AG04450 (cell line): ENCODE measurements around the gene KNDC1. TPM values are rescaled to one million over a fixed set of nuclear protein-coding genes. Genes with fewer than 3 reads are reported as not detected.

Source experiments
- CTCF ChIA-PET: fragments of 300-600, 350-600 bp; formaldehyde crosslinking; extraction: SDS; loops from one replicate; lab custom pipeline; 2022; ENCODE audit warnings: antibody characterized with exemption, inconsistent platforms; lab: Charles Lee
- POLR2A ChIA-PET: fragments of 350-600 bp; formaldehyde crosslinking; extraction: SDS; loops from one replicate; lab custom pipeline; 2021; ENCODE audit warnings: antibody characterized with exemption, inconsistent platforms; lab: Yijun Ruan, JAX
- DNase-seq: peaks from one replicate; pipeline ENCODE4 v3.0.0-alpha.2; 2011; ENCODE audit warnings: low read depth, low spot score
- H3K27ac ChIP-seq: one replicate; pipeline ENCODE4 v1.5.1; 2012; ENCODE audit warnings: low read depth, low read length, control low read depth
- H3K27me3 ChIP-seq: one replicate; pipeline ENCODE4 v1.6.0; 2012; ENCODE audit warnings: low read length; ENCODE audit not compliant: control insufficient read depth, insufficient read depth
- H3K4me3 ChIP-seq: 2 replicates; pipeline ENCODE4 v1.5.1; 2011; ENCODE audit warnings: mild to moderate bottlenecking, low read depth, low read length, control low read depth
- H3K9me3 ChIP-seq: 2 replicates; pipeline ENCODE4 v1.5.1; 2012; ENCODE audit warnings: low read length; ENCODE audit not compliant: control insufficient read depth, insufficient read depth
- polyA plus RNA-seq: library from polyadenylated mRNA; depleted of rRNA; stranded (reverse); fragments of >200 nt; gene quantifications from 2 replicates; pipeline ENCODE4 v1.2.3, GENCODE V29; 2011
- TF ChIP-seq, protein P1 (sequence below): IDR thresholded peaks from 2 replicates; pipeline ENCODE4 v1.5.1; 2011; ENCODE audit warnings: low read depth, low read length, control low read depth, inconsistent platforms

KNDC1 gene
- polyA plus RNA-seq, 1 experiment = 0.46 TPM

DNA sequence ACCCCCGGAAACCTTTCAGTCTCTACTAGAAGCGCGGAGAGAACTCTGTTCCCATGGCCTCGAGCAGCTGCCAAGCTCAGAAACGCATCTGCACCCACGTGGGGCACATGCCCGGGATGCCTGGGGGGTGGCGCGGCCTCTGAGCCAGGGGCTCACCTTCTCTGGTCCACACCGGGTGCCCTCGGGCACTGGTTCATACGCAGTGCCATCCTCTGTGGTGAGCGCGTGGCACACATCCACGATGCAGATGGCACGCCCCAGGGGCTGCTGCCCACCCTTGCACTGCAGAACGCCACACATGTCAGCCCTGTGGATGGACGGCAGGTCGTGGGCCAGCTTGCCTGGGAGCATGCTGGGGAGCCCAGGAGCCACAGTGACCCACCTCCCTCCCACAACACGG, 110.2 kb downstream of the KNDC1 start:
- no peak overlapping the region for H3K4me3 ChIP-seq
- H3K27me3 ChIP-seq = peaks cover 6% of the 10 kb centered on the region
- TF ChIP-seq, protein P1, sequence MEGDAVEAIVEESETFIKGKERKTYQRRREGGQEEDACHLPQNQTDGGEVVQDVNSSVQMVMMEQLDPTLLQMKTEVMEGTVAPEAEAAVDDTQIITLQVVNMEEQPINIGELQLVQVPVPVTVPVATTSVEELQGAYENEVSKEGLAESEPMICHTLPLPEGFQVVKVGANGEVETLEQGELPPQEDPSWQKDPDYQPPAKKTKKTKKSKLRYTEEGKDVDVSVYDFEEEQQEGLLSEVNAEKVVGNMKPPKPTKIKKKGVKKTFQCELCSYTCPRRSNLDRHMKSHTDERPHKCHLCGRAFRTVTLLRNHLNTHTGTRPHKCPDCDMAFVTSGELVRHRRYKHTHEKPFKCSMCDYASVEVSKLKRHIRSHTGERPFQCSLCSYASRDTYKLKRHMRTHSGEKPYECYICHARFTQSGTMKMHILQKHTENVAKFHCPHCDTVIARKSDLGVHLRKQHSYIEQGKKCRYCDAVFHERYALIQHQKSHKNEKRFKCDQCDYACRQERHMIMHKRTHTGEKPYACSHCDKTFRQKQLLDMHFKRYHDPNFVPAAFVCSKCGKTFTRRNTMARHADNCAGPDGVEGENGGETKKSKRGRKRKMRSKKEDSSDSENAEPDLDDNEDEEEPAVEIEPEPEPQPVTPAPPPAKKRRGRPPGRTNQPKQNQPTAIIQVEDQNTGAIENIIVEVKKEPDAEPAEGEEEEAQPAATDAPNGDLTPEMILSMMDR = no peak
- ChIA-PET CTCF (no interaction called here), POLR2A (no interaction called here)
- H3K9me3 ChIP-seq = no peaks in the 10 kb centered on the region; the same call in 1 of the 2 replicates
- H3K27ac ChIP-seq = no peak overlapping the region
- no peak for DNase-seq

DNA sequence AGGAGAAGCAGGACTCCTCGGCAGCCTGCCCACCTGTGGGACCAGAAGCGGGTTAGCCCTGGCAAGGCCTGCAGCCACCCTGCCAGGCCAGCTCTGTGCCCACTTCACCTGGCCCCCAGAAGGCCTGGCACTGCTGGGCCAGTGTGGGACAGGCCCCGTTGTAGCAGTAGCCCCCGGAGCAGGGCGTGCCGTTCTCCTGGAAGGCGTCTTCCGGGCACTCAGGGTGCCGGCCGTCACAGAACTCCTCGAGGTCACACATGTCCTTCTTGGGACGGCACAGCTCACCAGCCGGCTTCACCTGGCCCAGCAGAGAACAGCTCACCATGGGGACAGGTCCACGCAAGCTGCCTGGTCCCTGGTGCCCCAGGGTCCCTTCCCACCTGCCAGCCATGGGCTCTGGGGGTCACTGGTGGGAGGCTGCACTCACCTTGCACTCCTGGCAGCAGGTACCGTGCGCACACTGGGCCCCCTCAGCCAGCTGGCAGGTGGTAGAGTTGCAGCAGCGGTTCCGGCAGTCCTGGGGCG, 110.8 kb downstream of the KNDC1 start:
- no peak for DNase-seq
- TF ChIP-seq, protein P1 = no peak
- H3K9me3 ChIP-seq = no peaks in the 10 kb centered on the region; the same call in 1 of the 2 replicates
- H3K27me3 ChIP-seq = peaks cover 8% of the 10 kb centered on the region
- ChIA-PET POLR2A (no interaction called here), CTCF (no interaction called here)
- no peak overlapping the region for H3K4me3 ChIP-seq
- no peak overlapping the region for H3K27ac ChIP-seq

DNA sequence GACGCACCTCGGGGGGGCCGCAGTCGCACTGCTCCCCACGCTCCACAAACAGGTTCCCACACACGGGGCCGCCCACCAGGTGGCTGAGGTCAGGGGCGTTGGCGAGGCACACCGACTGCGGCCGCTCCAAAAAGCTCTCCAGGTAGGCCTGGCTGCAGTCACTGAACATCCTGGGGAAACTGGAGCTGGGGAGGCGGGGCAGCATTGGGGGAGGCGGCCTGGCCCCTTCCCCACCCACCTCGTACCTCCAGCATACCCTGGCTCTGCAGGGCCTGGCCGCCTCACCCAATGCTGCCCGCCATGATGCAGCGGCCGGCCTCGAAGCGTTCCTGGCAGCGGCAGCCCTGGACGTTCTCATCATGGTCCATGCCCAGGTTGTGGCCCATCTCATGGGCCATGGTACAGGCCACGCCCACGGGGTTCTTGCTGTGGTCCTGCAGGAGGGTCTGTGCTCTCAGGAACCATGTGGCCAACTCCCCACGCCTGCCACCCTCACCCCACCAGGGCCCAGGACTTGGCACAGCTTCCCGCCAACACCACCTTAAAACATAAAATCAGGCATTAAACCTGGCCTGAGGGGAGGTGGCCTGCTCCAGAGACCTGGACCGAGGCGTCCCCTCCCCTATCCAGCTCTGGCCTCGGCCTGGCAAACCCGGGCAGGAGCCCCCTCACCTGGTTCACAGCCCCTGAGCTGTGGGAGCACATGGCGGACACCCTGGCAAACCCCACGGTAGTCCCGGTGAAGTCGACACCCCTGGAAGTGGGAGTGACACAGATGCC, 111.7 kb downstream of the KNDC1 start:
- H3K27ac ChIP-seq = no peak overlapping the region
- DNase-seq = no peak
- CTCF ChIA-PET = no interaction called here

DNA sequence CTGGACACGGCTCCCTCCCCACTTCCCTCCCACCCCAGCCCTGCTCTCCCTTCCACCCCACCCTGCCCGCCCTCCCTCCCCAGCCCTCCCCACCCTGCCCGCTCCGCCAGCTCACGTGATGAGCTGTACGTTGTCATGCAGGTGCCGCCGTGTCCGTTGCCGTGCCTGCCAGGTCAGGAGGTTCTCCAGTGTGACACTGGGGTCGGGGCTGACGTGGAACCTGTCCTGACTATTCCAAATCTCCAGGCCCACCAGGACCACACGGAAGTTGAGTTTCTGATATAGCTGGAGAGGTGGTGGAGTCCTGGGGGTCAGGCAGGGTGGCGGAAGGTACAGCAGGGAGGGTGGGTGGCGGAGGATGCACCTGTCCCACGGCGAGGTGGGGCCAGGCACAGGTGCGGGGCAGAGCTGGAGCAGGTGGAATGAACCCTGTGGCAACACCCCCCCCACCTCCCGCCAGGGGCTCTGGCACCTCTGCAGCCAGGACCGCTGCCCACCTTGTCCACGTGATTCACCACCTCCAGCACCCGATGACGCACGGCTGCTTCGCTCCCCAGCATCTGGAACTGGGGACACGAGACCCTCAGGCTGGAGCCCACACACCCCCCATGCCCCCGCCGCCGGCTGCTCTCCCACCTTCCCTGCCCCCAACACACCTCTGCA, 112.4 kb downstream of the KNDC1 start:
- no peak overlapping the region for H3K27ac ChIP-seq
- no peaks in the 10 kb centered on the region; the same call in 1 of the 2 replicates for H3K9me3 ChIP-seq
- ChIA-PET CTCF (no interaction called here), POLR2A (no interaction called here)
- TF ChIP-seq, protein P1 = no peak
- peaks cover 14% of the 10 kb centered on the region for H3K27me3 ChIP-seq
- H3K4me3 ChIP-seq = no peak overlapping the region
- no peak for DNase-seq

More for the DNA sequence above, 111.7 kb downstream of the KNDC1 start:
- H3K27me3 ChIP-seq = peaks cover 14% of the 10 kb centered on the region
- POLR2A ChIA-PET = no interaction called here
- no peak overlapping the region for H3K4me3 ChIP-seq
- no peaks in the 10 kb centered on the region; the same call in 1 of the 2 replicates for H3K9me3 ChIP-seq
- TF ChIP-seq, protein P1 = no peak

DNA sequence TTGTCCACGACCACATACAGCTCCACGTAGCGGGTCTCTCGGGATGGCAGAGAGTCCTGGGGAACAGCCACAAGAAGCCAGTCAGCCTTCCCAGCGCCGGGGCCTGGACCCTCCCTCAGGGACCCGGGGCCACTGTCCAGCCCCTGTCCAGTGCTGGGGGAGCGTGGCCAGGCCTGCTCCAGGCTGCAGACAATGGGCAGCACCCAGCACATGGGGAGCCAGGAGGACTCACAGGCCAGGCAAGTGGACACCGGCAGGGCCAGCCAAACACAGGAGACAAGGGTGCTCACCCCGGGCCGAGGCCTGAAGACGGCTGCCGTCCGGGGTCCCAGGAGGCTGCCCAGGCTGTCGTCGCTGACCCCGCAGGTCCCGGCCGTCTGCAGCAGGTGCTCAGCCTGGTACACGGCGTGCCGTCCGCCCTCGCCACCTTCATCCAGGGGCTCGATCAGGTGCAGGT, 113.0 kb downstream of the KNDC1 start:
- Histone ChIP-seq H3K9me3 (no peaks in the 10 kb centered on the region; the same call in 1 of the 2 replicates), H3K4me3 (no peak overlapping the region), H3K27ac (no peak overlapping the region), H3K27me3 (peaks cover 14% of the 10 kb centered on the region)
- POLR2A ChIA-PET = no interaction called here
- no peak for DNase-seq
- TF ChIP-seq, protein P1 = no peak
- CTCF ChIA-PET = no interaction called here
